ENCODE data around the gene ANXA10.

ANXA10 gene

GRCh38 chr4:168063031-168063430 is 29.3 kb upstream of the ANXA10 start:
- in situ Hi-C loops (cut with HindIII; ENCODE audit: low sequenced_read_pairs), result no loop called here
- no peak for TF ChIP-seq CTCF (IDR thresholded peaks at IDR 0.05; ENCODE audit: low read depth, low read length, missing control alignments)
- H3K4me3 ChIP-seq (ENCODE audit: low read depth, low read length), result no peak overlapping the region
- DNase-seq (ENCODE audit: low read depth), result no peak

DNA sequence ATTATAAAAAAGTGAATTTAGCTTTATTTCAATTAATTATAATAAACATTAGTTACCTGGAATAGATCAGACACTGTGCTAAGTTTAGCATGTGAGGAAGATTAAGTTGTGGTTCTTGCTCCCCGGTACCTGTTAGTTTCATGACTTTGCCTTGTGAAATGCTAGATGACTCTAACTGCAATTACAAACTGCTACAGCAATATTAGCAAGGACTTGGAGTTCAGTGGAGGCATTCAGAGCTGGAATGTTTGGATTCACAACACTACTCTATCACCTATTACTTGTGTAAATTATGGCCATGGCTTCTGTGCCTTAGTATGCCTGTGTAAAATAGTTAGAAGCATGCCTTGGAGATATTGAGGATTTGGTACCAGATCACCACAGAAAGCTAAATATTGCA is 21.4 kb upstream of the ANXA10 start:
- no peak for DNase-seq (ENCODE audit: low read depth)
- H3K4me3 ChIP-seq (ENCODE audit: low read depth, low read length), result no peak overlapping the region
- TF ChIP-seq CTCF (IDR thresholded peaks at IDR 0.05; ENCODE audit: low read depth, low read length, missing control alignments), result no peak
- in situ Hi-C loops (cut with HindIII; ENCODE audit: low sequenced_read_pairs), result no loop called here

DNA sequence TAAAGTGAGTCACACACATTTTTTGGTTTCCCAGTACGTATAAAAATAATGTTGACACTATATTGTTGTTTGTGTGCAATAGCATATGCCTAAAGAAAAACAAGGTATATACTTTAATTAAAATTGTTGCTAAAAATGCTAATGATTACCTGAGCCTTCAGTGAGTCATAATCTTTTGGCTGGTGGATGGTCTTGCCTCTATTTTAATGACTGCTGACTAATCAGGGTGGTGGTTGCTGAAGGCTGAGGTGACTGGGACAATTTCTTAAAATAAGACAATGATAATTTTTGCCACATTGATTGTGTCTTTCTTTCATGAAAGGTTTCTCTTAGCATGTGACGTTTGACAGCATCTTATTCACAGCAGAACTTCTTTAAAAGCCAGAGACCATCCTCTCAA is 21.0 kb upstream of the ANXA10 start:
- DNase-seq (ENCODE audit: low read depth), result no peak
- in situ Hi-C loops (cut with HindIII; ENCODE audit: low sequenced_read_pairs), result no loop called here
- TF ChIP-seq CTCF (IDR thresholded peaks at IDR 0.05; ENCODE audit: low read depth, low read length, missing control alignments), result no peak
- H3K4me3 ChIP-seq (ENCODE audit: low read depth, low read length), result no peak overlapping the region

DNA sequence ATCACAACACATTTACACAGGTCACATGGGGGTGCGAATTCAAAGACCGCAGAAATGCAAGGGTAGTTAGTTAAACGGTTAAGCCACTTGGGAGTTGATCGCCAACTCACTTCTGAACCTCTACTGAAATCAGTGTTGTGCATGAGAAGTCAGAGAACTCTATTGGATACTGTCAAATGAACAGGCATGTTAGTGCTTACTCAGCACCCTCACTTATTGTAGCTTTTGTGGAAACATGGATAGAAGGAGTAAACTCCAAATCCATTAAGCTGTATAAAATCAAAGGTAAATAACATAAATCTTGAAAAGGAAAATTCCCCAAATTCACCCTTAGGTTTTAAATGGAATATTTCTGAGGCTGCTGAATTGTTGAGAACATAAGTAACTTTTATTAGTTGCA is 17.5 kb upstream of the ANXA10 start:
- DNase-seq (ENCODE audit: low read depth), result no peak
- H3K4me3 ChIP-seq (ENCODE audit: low read depth, low read length), result no peak overlapping the region
- no peak for TF ChIP-seq CTCF (IDR thresholded peaks at IDR 0.05; ENCODE audit: low read depth, low read length, missing control alignments)
- in situ Hi-C loops (cut with HindIII; ENCODE audit: low sequenced_read_pairs), result no loop called here

- H3K4me3 ChIP-seq (ENCODE audit: low read depth, low read length), result no peak overlapping the region
- peak; percentile 99 for TF ChIP-seq CTCF (IDR thresholded peaks at IDR 0.05; ENCODE audit: low read depth, low read length, missing control alignments)
- in situ Hi-C loops (cut with HindIII; ENCODE audit: low sequenced_read_pairs), result no loop called here
- peak; percentile 64 for DNase-seq (ENCODE audit: low read depth)
Measured at GRCh38 chr4:168076989-168077725, 15.2 kb upstream of the ANXA10 start.

DNA sequence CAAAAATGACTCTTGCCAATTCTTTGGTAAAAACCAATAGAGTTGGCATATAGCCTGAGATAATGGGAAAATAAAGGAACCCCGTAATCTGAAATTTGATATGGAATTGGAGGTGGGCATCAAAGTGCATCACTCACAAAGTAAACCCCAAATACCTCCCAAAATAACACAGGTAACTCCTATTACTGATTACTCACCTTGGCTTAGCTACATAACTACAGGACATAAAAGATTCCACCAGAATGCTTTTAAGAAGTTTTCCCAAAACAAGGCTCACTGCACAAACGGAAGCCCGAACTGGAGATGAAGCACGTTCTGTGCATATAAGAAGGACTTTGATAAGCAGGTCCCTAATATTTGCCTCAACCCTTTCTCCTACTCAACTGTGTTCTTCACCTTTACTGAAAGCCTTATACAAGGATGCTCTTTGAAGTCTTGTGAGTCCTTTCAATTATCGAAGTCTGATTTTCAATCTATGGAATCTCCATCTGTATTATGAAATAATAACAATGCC is 14.6 kb upstream of the ANXA10 start:
- no peak for DNase-seq (ENCODE audit: low read depth)
- in situ Hi-C loops (cut with HindIII; ENCODE audit: low sequenced_read_pairs), result no loop called here
- no peak overlapping the region for H3K4me3 ChIP-seq (ENCODE audit: low read depth, low read length)
- TF ChIP-seq CTCF (IDR thresholded peaks at IDR 0.05; ENCODE audit: low read depth, low read length, missing control alignments), result no peak

Measured in astrocyte of the cerebellum (primary cell).